ENCODE results near the gene USP49. TPM values are rescaled to one million over a fixed set of nuclear protein-coding genes. Genes with fewer than 3 reads are reported as not detected.

Gene USP49
- total and polyA plus RNA-seq, 12 donors: 0.58 to 2.0 (median 1.7) TPM

DNA sequence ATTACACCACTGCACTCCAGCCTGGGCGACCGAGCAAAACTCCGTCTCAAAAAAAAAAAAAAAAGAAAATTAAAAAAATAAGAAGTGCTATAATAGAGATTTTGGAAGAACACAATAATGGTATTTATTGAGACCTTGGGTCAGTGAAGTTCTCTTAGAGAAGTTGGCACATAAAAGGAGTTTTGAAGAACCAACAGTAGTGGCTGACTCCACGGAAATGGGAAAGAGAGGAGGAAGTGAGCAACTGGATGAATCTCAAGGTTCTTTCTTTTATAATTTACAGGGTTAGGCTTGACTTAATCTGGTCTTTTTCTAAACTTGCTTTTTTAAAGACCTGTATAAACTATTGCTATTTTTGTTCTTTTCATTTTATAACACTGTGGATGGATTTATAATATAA lies 54.8 kb downstream of the USP49 start:
- H3K4me1 ChIP-seq: no peaks in the 10 kb centered on the region
- no peak for DNase-seq
- WGBS, 2 donors: 93 to 94% methylated on average over 4 of the region's 4 CpGs
- H3K36me3 ChIP-seq: no peaks in the 10 kb centered on the region
- H3K27ac ChIP-seq: no peak overlapping the region
- no peak overlapping the region for H3K4me3 ChIP-seq
- TF ChIP-seq, protein P1, sequence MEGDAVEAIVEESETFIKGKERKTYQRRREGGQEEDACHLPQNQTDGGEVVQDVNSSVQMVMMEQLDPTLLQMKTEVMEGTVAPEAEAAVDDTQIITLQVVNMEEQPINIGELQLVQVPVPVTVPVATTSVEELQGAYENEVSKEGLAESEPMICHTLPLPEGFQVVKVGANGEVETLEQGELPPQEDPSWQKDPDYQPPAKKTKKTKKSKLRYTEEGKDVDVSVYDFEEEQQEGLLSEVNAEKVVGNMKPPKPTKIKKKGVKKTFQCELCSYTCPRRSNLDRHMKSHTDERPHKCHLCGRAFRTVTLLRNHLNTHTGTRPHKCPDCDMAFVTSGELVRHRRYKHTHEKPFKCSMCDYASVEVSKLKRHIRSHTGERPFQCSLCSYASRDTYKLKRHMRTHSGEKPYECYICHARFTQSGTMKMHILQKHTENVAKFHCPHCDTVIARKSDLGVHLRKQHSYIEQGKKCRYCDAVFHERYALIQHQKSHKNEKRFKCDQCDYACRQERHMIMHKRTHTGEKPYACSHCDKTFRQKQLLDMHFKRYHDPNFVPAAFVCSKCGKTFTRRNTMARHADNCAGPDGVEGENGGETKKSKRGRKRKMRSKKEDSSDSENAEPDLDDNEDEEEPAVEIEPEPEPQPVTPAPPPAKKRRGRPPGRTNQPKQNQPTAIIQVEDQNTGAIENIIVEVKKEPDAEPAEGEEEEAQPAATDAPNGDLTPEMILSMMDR (IDR thresholded peaks at IDR 0.05): no peak
- no peak for ATAC-seq
- intact Hi-C loops (cut with DNase I): no loop called here
- H3K27me3 ChIP-seq: no peaks in the 10 kb centered on the region
- H3K9me3 ChIP-seq: peaks cover 0 to 6% (median 0%) of the 10 kb centered on the region in 11 donors

- Histone ChIP-seq H3K27ac (no peak overlapping the region), H3K27me3 (no peaks in the 10 kb centered on the region), H3K9me3 (peaks cover 0 to 6% (median 0%) of the 10 kb centered on the region in 11 donors), H3K4me3 (no peak overlapping the region), H3K4me1 (no peaks in the 10 kb centered on the region), H3K36me3 (no peaks in the 10 kb centered on the region)
- ATAC-seq: no peak
- WGBS, 2 donors: 90% methylated on average over 2 of the region's 2 CpGs
- intact Hi-C loops (cut with DNase I): no loop called here
- TF ChIP-seq, protein P1 (IDR thresholded peaks at IDR 0.05): no peak
- DNase-seq: no peak
Observed at GRCh38 chr6:41836660-41837052, 58.5 kb downstream of the USP49 start.

GRCh38 chr6:41836022-41836659 lies 59.0 kb downstream of the USP49 start:
- DNase-seq: no peak
- Histone ChIP-seq H3K4me3 (no peak overlapping the region), H3K9me3 (peaks cover 0 to 6% (median 0%) of the 10 kb centered on the region in 11 donors), H3K4me1 (no peaks in the 10 kb centered on the region), H3K27me3 (no peaks in the 10 kb centered on the region), H3K36me3 (no peaks in the 10 kb centered on the region), H3K27ac (no peak overlapping the region)
- no peak for ATAC-seq
- WGBS, 2 donors: 57 to 66% methylated on average over 5 of the region's 5 CpGs
- intact Hi-C loops (cut with DNase I): no loop called here
- TF ChIP-seq, protein P1 (IDR thresholded peaks at IDR 0.05): no peak

DNA sequence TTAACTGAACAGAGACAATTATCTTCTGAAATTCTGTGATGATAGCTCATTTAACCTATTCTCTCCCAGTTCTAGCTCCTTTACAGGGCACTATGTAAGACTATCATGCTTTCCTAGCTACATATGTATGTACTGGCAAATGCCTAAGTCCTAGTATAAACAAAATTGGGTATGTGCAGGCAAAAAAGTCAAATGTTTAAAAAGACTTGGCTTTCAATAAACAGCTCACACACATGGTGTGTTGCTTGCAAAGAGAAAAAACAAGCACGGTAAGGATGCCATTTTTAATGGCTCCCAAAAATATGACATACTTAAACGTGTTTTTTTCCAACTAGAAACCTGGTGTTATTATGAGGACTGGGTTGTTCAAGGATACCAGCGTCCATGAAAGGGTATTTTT lies 62.9 kb downstream of the USP49 start:
- Histone ChIP-seq H3K36me3 (no peaks in the 10 kb centered on the region), H3K4me3 (no peak overlapping the region), H3K27ac (no peak overlapping the region), H3K4me1 (no peaks in the 10 kb centered on the region), H3K9me3 (peaks cover 0 to 4% (median 0%) of the 10 kb centered on the region in 11 donors), H3K27me3 (no peaks in the 10 kb centered on the region)
- TF ChIP-seq, protein P1 (IDR thresholded peaks at IDR 0.05): no peak
- ATAC-seq: no peak
- WGBS, 2 donors: 88 to 94% methylated on average over 3 of the region's 3 CpGs
- DNase-seq: no peak
- intact Hi-C loops (cut with DNase I): no loop called here

Measured in heart right ventricle (tissue), 16 donors.